DOHH2 (cell line): ENCODE measurements around the gene PLPP7.

Experiments
- CTCF ChIP-seq: fragments of 200-600 bp; sonication (generic); IDR thresholded peaks from one replicate; pipeline ENCODE4 v1.5.1; 2014; ENCODE audit warnings: antibody characterized with exemption, mild to moderate bottlenecking, low read depth, low read length; ENCODE audit not compliant: poor library complexity, severe bottlenecking
- EZH2phosphoT487 ChIP-seq: fragments of 200-600 bp; sonication (generic); IDR thresholded peaks from 2 replicates; pipeline ENCODE4 v1.6.1; 2017; ENCODE audit warnings: borderline replicate concordance, mild to moderate bottlenecking, antibody characterized with exemption, low read length, moderate library complexity, mixed read lengths

GRCh38 chr9:131296460-131296859, 6.9 kb downstream of the PLPP7 start:
- no peak for TF ChIP-seq CTCF
- TF ChIP-seq EZH2phosphoT487, result no peak
